ENCODE data around the gene DENND10.
"Not testable (repeated sequence)": the region's sequence is repeated elsewhere in the genome, so short reads cannot be mapped to it uniquely, and the experiment has no call there.

DNA sequence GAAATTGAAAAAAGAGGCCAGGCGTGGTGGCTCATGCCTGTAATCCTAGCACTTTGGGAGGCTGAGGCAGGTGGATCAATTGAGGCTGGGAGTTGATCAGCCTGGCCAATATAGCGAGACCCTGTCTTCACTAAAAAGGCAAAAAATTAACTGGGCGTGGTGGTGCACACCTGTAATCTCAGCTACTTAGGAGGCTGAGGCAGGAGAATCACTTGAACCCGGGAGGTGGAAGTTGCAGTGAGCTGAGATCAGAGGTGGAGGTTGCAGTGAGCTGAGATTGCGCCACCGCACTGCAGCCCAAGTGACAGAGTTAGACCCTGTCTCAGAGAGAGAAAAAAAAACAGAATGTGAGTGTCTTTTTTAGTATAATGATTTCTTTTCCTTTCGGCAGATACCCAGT is 2.0 kb downstream of the DENND10 start:
- TF ChIP-seq EP300, CTCF, POLR2A (IDR thresholded peaks at IDR 0.05): not testable (repeated sequence)

All from ovary (tissue), 3 donors.